NOMO-1 treated with DMSO at 0.1 percent for 48 hours (cell line): ENCODE results near the gene SNAP91.
"Not testable (repeated sequence)": the region's sequence is repeated elsewhere in the genome, so short reads cannot be mapped to it uniquely, and the experiment has no call there.

Experiments
- DNase-seq: peaks from one replicate; lab custom pipeline; 2025; ENCODE audit not compliant: unreplicated experiment; lab: John Stamatoyannopoulos, UW

The SNAP91 gene

GRCh38 chr6:83629908-83630307 is 79.0 kb downstream of the SNAP91 start:
- DNase-seq: not testable (repeated sequence)

DNA sequence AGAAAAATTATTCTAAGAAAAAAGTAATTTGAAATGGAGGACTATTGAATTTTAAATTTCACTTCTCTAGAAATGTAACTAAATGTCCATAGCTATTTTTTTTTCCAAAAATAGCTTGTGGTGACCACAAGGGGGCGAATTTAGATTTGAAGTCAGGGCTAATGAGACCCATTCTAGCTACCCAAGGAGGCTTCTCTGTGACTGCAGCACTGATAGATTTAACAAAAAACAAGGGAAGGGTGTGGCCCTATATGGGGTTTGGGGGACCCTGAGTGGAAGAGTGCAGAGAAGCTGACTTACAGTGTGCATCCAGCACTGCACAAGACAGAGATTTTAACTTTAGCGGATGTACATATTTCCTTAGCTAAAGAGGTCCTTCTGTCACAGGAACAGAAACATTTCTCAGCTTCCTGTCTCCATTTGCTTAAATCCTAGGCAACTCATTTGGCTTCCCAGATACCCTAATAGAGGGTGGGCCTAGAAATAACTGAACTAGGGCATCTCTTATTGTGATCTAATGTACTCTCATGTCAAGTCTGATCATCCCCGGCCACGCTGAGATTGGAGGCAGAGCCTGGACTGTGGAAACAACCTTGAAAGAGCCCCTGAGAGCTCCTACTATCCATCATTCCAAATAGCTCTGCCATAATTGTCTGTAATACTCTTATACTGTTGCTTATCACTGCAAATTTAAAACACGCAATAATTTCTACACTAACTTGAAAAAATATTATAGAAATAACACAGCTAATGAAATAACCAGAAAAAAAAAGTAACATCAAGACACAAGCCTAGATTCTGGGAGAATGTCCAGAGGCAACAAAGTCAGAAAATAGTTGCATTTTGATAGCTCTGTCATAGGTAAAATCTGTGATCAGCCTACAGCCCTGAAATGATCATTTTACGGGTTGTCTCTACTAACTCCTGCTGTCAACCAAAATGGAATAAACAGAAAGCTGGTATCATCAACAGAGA is 93.6 kb downstream of the SNAP91 start:
- DNase-seq: peak; percentile 47

- DNase-seq: no peak
Observed at GRCh38 chr6:83613378-83613777, 95.5 kb downstream of the SNAP91 start.

DNA sequence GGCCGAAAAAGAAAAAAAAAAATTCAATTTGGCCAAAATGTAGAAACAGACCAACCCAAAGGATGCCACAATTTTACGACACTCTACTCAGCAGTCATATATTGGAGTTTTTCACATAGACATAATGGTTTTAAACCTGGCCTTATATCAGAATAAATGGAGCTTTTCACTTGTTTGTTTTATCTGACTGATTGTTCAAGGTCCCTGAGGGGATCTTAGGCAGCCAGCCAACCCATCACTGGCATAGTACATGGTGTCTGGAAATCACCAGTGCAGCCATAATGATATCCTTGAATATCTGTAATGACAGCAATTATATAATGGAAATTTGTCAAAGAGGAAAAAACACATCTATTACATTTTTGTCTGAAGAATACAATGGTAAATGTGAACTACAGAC is 99.7 kb downstream of the SNAP91 start:
- no peak for DNase-seq

- DNase-seq: no peak
Observed at GRCh38 chr6:83605517-83605916, 103.4 kb downstream of the SNAP91 start.

GRCh38 chr6:83603551-83603950 is 105.3 kb downstream of the SNAP91 start:
- DNase-seq: no peak

GRCh38 chr6:83601119-83601518 is 107.8 kb downstream of the SNAP91 start:
- DNase-seq: no peak

- DNase-seq: no peak
Observed at GRCh38 chr6:83600459-83600858, 108.4 kb downstream of the SNAP91 start.

DNA sequence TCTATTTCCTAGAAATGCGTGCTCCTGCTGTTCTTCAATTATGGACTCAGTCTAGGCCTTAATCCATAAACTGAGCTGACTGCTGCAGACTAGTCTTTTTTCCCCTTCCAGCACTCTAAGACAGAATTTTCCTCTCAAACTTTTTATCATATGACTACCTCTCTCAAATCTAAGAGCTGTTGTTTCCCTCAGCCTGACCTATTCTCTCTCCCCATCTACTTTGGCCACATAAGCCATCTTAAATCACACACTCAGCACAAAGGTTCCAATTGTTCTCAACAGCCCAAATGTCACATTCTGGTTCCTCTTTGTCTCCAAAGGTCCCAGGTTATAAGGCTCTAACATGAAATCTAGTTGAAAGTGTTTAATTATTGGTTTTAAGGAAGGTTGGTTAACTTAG is 111.4 kb downstream of the SNAP91 start:
- DNase-seq: no peak

- no peak for DNase-seq
Observed at GRCh38 chr6:83597051-83597450, 111.8 kb downstream of the SNAP91 start.

- no peak for DNase-seq
Observed at GRCh38 chr6:83594941-83595340, 114.0 kb downstream of the SNAP91 start.

DNA sequence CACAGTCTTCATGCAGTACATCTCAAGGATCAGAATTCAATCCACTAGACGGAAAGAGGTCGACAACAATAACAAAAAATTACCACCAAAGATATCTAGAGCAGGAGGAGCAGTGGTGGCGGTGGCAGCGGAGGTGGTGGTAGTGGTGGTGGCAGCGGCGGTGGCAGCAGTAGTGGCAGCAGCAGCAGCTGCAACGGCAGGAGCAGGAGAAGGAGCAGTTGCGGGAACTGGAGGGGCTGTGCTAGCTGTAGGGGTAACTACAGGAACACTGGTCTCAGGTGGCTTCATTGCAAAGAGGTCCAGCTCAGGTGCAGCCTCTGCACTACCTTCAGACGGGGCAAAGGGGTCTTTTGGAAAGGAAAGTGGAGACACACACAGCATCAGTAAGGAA is 115.5 kb downstream of the SNAP91 start:
- DNase-seq: no peak

GRCh38 chr6:83592770-83593394 is 116.0 kb downstream of the SNAP91 start:
- DNase-seq: peak; percentile 59

DNA sequence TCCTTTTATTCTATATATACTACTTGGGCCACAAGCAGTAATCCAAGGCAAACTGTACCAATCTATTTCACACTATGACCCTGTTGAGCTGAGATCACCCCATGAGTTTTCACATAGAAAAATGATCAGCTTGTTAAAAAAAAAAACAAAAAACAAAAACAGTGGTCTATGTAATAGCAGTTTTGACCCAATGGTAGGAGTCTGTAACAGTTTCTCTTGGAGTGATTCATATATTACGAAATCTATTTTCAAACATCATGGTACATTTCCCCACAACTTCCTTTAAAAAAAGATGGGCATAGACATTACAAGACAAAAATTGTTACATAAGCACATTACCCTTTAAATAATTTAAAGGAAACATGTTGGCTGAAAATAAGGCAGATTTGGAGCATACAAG is 118.5 kb downstream of the SNAP91 start:
- peak; percentile 92 for DNase-seq

DNA sequence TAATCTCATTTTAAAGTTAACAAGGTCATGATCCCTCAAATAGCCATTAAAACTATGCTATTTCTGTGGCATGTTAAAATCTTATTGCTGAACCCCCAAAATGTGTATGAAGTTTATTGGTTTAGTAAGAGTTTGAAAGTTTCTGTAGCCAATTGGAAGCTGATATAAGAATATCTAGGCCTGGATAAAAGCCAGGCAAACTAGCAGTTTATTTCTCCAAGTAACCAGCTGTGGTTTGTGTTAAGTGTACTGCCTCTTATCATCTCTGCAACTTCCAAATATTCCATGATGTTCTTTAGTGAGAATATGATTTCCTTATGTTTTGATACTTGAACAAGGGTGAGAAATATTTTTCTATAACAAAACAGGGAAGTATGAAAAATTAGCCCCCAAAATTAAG is 119.8 kb downstream of the SNAP91 start:
- no peak for DNase-seq

DNA sequence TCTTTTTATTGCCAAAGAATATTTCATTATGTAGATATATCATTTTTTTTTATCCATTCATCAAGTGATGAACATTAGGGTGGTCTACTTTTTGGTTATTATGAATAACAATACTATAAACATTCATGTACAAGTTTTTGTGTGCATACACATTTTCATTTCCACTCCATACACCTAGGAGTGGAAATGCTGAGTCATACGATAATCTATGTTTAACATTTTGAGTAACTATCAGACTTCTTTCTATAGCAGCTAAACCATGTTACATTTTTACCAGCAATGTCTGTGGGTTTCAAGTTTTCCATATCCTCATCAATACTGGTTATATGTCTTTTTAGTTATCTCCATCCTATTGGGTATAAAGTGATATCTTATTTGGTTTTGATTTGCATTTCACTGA is 130.8 kb downstream of the SNAP91 start:
- no peak for DNase-seq

- no peak for DNase-seq
Observed at GRCh38 chr6:83574783-83575182, 134.1 kb downstream of the SNAP91 start.

DNA sequence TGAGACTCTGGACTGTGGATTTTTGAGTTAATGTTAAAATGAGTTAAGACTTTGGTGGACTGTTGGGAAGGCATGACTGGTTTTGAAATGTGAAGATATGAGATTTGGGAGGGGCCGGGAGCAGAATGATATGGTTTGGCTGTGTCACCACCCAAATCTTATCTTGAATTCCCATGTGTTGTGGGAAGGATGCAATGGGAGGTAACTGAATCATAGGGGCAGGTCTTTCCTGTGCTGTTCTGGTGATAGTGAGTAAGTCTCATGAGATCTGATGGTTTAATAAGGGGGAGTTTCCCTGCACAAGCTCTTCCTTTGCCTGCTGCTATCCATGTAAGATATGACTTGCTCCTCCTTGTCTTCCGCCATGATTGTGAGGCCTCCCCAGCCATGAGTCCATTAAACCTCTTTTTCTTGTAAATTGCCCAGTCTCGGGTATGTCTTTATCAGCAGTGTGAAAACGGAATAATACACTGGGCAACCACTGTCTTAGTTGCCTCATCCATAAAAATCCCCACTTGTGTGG is 137.2 kb downstream of the SNAP91 start:
- not testable (repeated sequence) for DNase-seq

- no peak for DNase-seq
Observed at GRCh38 chr6:83558975-83559374, 149.9 kb downstream of the SNAP91 start.

- DNase-seq: no peak
Observed at GRCh38 chr6:83556871-83557270, 152.0 kb downstream of the SNAP91 start.

GRCh38 chr6:83551748-83552147 is 157.2 kb downstream of the SNAP91 start:
- not testable (repeated sequence) for DNase-seq

GRCh38 chr6:83550482-83550881 is 158.4 kb downstream of the SNAP91 start:
- peak; percentile 60 for DNase-seq
